SU-DHL-6 (cell line): ENCODE data around the gene DNAJC24.

Experiments
- CTCF ChIP-seq: fragments of 200-600 bp; sonication (generic); IDR thresholded peaks from one replicate; pipeline ENCODE4 v1.5.1; 2017; ENCODE audit warnings: antibody characterized with exemption, mild to moderate bottlenecking, low read length, moderate library complexity; ENCODE audit not compliant: insufficient read depth, poor library complexity, severe bottlenecking
- EZH2phosphoT487 ChIP-seq: fragments of 200-600 bp; sonication (generic), shearing (Covaris generic); conservative IDR thresholded peaks from 2 replicates; pipeline ENCODE4 v1.6.1; 2018; ENCODE audit warnings: mild to moderate bottlenecking, antibody characterized with exemption, low read length, moderate library complexity, mixed read lengths

- TF ChIP-seq EZH2phosphoT487 (no peak), CTCF (no peak)
Measured at GRCh38 chr11:31415435-31415834, 45.8 kb downstream of the DNAJC24 start.
